ENCODE measurements around the gene CDH2.

DNA sequence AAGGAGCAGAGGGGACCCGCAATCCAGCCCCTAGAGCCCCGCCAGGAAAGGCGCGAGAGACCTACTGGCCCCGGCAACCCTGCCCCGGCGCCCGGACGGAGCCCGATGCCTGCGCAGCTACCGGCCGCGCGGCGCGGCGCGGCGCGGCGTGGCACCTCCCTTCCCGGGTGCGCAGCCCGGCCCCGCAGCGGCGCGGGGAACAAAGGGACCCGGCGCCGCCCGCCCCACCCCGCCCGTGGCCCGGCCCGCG lies 307 bp downstream of the CDH2 start:
- TF ChIP-seq EZH2phosphoT487 (IDR thresholded peaks at IDR 0.05; ENCODE audit: insufficient read depth, low read depth) (no peak), EZH2 (IDR thresholded peaks at IDR 0.05; ENCODE audit: insufficient read depth, poor library complexity, severe bottlenecking) (no peak)
